GM19023 (cell line): ENCODE measurements around the gene DTNBP1.

ENCODE experiments used
- ATAC-seq: cut with Tn5 transposase; IDR thresholded peaks from one replicate; pipeline ENCODE4 v1.9.1; 2021; ENCODE audit warnings: mild to moderate bottlenecking, moderate library complexity; ENCODE audit not compliant: unreplicated experiment

Gene DTNBP1

DNA sequence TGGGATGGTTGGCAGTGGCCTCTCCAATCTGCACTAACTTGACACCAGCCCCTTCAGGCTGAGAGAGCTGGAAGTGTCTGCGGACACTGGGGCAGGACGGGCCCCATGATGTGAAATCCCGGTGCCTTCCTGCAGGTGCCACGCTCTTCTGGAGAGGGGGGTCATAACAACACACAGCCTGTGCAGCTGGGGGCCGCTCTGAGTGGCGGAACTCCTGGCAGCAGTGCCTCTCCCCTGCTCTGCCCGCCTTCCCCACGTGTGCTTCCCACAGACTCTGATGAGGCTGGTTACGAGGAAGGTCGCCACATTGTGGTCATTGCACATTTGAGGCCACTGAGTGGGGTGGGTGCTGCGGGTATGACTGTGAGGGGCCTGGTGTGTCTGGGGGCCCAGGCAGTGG, 145.2 kb downstream of the DTNBP1 start:
- no peak for ATAC-seq

DNA sequence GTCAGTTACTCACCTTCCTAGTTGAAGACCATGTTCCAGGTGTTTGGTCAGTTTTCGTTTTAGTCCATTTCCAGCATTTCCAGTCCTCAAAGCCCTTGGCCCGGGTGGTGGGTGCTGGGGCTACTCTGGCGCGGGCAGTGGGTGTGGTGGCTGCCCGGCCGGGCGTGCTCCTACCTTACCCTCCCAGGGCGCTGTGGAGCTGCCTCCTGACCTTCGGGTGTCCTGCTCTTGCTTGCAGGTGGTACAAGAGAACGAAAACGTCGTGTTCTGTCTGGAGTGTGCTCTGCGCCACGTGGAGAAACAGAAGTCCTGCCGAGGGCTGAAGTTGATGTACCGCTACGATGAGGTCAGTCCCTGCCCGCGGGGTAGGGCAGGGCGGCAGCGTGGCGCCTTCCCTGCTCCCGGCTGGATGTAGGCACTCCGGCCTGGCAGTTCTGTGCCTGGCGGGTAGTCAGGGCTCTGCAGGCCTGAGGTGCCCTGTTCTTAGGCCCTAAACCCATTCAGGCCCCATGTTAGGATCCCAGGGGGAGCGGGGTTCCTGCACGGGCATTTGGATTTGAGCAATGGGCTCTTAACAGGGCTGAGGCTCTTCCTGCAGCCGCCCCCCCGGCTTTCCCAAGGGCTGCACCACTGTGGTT, 145.8 kb downstream of the DTNBP1 start:
- ATAC-seq = no peak

DNA sequence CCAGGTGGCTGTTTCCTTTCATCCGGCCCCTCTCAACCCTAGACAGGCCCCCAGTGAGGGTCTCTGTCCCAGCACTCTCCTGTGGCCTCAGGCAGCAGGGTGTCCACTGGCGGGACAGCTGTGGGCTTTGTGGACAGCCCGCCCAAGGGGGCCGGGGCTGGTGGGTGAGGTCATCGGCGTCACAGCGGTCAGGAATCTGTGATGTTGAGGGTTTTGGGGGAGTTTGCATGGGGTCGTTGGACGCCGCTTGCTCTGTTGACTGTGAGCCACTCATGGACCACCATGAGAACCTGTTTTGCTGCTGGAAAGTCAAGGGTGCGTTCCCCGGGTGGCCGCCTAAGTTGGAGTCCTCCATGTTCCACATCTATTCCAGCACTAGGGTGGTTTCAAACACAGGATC, 146.4 kb downstream of the DTNBP1 start:
- ATAC-seq = no peak

DNA sequence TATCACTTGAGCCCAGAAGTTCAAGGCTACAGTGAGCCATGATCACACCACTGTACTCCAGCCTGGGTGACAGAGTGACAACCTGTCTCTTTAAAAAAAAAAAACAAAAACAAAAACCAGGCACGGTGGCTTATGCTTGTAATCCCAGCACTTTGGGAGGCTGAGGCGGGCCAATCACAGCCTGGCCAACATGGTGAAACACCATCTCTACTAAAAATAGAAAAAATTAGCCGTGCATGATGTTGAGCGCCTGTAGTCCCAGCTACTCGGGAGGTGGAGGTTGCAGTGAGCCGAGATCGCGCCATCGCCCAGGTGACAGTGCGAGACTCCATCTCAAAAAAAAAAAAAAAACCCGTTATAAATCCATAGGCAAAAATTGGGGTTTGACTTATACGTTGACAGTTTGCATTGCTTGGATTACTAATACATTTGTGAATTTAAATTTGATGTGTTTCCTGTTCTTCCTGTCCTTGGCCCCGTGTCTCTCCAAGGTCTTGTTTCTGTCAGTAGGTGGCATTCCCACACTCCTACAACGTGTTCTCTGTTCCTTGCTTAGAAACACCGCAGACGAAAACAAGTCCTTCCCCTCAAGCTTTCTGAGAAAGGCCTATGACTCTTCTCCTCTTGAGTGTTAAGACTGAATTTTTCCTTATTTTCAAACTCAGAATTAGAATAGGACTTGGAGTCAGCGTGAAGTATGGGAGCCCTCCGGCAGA, 147.0 kb downstream of the DTNBP1 start:
- no peak for ATAC-seq

DNA sequence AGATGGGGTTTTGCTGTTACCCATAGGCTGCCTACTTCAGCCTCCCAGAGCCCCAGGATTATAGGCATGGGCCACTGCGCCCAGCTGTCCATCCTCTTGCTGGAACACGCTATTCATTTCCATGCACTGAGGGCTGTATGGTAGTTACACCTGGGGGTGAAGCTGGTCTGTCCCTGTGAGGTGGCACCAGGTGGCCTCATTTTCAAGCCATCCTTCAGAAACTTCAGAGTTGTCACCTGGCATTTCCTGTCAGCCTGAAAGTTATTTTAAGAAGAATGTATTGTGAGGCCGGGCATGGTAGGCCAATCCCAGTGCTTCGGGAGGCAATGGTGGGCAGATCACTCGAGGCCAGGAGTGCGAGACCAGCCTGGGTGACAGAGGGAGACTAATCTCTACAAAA, 147.6 kb downstream of the DTNBP1 start:
- no peak for ATAC-seq

DNA sequence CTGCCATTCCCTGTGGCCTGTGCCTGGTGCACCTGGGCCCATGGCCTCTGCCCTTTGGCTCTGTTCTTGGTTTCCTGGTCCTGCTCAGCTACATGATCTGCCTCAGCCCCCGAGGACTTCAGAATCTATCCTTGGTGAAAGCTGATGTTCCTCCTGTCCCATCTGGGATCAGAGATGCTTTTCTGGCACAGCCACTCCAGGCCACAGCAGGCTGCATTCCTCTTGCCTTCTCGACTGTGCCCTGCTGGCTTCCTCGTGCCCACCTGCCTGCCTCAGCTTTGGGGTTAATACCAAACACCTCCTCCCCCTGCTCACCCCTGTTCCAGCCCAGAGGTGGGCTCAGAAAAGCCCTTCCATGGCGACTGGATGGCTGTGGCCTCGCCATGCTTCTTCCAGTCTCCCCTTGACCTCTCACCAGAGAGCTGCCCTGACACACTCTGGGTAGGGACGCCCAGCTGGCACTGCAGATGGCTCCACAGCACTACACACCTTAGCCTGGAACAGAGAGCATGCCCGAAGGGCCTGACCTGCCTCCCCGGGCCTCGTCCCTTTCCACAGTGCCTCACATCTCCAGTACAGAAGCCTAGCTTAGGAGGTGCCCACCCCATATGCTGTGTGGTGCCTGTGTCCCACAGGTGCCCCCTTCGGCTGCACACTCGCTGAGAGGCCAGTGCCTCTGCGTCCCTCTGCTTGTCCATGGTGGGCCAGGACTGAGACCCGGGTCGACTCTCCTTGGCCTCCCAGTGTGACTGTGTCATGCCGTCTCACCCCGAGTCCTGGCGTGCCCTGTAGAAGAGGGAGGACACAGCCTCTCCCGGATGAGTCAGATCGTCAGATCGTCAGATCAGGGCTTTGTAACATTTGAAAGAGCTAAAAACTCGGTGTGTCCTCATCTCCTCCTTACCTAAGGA, 148.8 kb downstream of the DTNBP1 start:
- ATAC-seq = no peak

DNA sequence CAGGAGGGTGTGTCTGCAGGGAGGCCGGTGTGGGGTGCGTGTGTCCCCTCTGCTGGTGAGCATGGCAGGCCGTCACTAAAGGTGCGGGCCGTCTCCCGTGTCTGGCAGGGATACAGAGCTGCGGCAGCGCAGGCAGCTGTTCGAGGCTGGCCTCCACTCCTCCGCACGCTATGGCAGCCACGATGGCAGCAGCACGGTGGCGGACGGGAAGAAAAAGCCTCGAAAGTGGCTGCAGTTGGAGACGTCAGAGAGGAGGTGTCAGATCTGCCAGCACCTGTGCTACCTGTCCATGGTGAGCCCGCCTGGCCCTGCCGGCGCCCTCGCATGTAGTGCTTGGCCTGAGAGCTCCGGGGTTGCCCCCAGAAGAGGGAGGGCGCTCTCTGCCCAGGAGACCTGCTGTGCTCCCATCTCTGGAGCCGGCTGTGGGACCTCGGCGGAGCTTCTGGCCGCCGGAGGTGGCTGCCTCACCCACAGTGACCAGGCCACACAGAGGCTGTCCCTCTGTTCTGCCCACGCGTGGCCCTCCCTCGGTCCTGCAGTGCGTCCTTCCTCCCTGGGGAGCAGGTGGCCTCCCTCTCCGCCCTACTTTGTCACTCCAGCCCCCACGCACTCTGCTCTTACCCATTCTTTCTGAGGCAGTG, 149.6 kb downstream of the DTNBP1 start:
- ATAC-seq = no peak

DNA sequence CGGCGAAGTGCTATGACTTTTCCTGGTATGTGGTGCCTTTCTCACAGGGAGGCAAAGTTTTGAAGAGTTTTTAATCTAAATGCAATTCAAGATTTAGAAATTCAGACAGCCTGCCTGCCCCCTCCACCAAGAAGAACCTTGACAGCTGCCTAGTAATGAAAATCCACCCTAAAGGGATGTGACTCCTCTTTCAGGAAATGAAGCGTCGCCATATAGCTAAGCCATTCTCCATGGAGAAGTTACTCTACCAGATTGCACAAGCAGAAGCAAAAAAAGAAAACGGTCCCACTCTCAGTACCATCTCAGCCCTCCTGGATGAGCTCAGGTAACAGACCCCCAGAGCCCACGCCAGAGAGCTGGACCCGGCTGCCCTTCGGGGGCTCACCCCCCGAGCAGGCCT, 150.1 kb downstream of the DTNBP1 start:
- no peak for ATAC-seq

DNA sequence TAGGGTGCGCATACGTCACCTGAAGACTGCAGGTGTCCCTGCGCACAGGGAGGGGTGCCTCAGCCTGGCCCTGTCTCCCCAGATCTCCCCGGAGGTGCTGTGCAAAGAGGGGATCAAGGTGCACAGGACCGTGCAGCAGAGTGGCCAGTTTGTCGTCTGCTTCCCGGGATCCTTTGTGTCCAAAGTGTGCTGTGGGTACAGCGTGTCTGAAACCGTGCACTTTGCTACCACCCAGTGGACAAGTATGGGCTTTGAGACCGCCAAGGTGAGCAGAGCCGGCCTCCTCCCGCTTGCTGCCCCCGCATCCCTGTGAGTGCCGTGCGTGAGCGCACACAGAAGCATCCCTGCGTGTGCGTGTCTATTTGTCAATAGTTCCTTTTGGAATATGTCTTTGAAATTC, 150.7 kb downstream of the DTNBP1 start:
- no peak for ATAC-seq

DNA sequence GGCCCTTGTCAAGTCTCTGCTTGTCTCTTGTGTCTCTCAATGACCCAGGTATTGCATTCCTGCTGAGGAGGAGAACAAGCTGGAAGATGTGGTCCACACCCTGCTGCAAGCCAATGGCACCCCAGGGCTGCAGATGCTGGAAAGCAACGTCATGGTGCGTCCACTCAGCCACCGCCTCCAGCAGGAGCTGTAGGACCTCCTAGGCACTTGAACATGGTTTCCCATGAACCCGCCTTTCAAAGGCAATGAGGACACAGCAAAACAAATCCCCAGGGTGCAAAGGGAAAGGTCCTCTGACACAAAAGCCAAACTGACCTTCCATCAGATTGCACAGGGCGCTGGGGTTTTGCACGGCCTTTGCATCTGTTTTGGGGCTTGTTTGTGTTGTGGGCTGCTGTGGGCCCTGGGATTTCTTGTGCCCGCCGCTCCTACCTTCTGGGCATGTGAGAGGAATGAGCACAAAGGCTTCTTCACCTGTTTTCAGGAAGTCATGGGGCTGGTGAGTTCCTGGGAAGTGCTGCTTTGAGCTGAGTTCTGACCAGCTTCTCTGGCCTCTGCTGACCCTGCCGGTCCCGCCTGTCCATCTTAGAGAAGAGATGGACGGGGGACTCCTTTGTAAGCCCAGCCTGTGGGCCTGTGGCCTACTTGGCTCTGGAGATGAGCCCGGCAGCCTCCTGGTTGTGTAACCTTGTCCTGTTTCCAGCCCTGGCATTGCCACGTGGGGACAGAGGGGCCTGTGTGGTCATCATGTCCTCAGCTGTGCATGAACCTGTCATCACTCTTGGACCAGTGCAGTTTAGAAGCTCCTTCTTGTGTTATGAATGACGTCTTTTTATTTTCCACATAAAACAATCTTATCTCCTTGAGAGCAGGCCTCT, 151.3 kb downstream of the DTNBP1 start:
- ATAC-seq = no peak

DNA sequence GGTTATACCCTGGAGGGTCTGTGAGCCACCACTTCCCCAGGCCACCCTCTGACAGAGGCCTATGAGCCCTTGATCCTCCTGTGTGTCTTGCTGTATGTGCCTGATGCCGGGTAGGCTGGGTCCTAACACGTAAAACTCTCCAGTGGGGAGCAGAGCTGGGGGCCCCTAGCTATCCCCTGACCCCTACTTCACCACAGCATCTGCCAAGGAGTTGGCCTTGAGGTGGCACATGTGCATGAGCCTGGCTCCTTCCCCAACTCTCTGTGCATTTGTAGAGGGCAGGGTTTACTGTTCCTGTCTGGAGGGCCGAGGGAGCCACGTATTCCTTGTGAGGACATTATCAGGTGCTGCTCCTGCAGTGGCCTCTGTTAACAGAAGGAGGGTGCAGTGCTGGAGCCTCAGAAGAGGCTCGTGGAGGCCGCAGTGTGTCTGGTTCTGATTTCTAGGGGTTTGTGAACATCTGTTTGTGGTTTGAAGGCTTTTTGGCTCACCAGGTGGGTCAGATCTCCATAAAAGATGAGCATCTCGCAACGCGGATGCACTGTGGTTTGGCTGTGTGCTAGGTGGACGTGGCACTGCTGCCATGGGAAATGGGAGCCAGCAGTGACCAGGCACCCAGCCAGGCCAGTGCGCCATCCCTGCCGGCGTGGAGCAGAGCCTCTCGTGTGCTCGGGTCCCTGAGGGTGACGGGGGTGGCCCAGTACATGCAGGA, 152.1 kb downstream of the DTNBP1 start:
- no peak for ATAC-seq

DNA sequence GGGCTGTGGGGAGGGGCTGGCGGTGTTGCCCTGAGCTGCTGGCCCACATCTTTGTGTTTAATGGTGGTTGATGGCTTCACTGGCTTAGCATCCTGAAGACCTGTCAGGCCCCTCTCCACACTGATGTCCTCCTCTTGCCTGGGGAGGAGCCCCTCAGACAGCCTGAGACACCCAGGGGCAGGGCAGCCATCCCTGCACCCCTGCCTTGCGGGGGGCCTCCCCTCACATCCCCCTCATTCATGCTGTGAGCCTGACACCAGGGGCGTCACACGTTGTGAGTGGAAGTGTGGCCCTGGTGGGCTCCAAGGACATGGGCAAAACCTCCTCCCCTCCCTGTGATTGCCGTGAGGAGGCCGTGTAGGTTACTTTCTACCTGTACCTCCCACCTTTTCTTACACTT, 152.7 kb downstream of the DTNBP1 start:
- ATAC-seq = no peak

DNA sequence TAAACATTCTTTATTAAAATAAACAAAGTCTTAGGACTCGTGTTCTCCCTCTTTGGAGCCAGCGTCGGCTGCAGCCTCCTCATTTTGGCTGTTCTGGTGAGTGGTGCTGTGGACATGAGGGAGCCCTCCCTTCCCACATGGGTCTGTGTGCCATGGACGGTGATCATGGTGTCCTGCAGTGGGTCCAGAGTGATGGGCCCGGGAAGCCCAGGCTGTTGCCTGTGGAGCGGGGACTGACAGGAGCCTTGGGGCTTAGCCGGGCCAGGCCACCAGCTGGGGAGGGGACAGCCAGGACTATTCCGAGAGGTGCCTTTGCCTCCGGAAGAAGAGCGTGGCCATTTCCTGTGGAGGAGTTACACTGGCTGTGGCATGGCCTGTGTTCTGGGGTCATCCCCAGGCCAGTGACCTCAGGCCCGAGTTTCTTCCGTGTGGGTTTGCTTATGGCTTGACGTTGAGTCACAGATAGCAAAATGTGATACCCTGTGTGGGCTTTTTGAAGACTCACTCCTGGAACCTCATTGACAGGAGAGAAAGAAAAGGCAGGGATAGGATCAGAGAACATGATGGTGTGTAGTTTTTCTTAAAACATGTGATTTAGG, 153.4 kb downstream of the DTNBP1 start:
- ATAC-seq = no peak

DNA sequence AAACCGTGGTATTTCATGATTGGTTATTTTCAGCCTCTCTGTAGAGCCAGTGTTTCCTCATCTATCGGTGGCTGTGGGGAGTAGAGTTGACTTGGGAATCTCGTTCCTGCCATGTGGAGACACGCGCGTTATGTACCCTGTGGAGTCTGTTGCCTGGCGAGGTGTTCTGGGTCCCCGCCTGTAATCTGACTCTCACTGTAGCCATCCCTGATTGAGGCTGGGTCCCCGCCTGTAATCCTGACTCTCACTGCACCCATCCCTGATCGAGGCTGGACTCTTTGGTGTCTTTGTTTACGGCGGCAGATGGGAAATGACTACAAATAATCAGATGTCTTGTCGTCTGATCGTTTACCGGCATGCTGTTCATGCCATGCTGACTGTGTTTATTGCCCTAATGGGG, 153.9 kb downstream of the DTNBP1 start:
- ATAC-seq = no peak

DNA sequence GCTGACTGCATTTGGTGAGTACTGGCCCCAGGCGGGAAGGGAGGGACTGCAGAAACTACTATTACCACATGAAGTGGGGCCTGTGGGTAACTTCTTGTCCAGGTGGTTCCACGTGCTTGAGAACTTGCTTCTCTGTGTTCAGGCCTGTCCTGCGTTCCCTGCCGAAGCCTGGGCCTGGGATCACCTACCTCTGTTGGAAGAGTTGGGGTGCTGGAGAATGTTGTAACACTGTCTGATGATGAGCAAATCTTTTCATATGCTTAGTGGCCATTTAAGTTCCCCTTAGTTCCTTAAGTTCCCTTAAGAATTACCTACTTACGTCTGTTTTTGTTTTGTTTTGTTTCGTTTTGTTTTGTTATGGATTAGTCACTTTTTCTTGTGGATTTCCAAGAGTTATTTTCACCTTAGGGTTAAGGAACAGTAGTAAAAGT, 154.4 kb downstream of the DTNBP1 start:
- ATAC-seq = no peak

DNA sequence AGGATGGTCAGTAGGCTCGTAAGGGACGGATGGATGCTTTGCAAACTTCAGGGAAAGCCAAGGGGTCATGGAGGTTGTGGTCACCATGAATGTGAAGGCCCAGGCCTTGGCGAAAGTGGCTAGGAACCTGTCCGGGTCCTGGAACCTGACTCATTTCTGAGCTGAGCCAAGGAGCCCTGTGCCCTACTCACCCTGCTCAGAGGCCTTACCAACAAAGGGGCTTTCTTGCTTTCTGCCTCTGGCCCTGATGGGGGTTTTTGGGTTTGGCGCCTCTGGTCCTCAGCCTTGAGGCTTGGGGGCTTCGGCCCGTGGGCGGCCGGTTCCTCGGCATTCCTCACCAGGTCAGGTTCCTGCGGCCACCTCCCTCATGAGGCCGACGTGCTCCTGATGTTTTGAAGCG, 155.1 kb downstream of the DTNBP1 start:
- ATAC-seq = no peak

DNA sequence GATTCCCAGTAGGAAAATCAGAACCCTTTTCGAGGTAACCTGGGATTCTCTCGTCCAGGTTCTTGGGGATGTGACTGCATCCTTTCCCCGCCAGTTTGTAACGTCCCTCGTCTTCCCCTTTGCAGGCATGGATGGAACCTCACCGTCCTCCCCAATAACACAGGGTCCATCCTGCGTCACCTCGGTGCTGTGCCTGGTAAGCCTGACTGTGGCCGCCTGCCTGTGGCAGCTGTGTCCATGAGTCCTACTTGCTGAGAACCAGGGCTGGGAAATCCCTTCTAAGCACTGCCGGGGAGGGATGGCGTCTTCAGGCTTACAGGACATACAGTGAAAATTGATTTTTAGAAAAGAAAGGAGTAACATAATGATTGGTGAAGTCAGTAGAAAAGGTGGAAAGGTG, 155.6 kb downstream of the DTNBP1 start:
- no peak for ATAC-seq

DNA sequence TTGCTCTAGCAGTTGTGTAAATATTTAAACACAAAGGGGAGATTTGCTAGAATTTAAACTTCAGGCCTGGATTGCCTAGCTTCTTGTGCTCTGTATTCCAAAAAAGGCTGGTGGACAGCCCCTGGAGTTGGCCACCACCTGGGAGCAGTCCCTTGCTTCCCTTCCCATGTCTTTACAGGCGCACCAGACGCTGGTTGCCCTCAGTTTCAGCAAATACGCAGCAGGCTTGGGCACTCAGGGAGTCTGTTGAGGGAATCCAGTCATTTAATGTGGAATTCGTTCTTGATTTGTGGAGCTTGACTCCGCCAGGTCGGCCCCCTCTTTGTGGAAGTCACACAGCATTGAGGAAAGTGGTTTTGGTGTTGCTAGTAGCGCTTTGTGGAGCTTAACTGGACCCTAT, 156.8 kb downstream of the DTNBP1 start:
- no peak for ATAC-seq

DNA sequence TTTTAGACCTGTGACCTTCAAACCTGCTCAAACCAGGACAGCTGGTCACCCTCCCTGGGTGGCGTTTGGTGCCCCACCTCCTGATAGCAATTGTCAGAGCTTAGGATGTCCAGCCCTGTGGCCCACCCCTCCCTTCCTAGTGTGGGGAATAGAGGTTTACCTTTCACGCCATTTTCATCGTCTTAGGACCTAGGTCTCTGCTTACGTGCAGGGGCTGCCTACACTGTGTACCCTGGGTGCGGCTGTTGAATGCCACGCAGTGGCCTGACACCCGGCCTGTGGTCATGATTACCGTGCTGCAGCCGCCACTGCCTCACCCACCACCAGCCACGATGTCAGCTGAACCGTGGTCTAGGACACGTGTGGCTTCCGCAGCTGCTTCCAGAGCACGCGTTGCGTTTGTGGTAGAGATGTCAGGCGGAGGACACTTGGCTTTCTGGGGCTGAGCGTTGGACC, 157.3 kb downstream of the DTNBP1 start:
- ATAC-seq = no peak
